ENCODE results near the gene SYNPO. TPM values are rescaled to one million over a fixed set of nuclear protein-coding genes. Genes with fewer than 3 reads are reported as not detected.
A peak's percentile ranks its signal among the peaks of the same experiment; 100 is the strongest.

The SYNPO gene
- total and polyA plus RNA-seq, 4 donors: 10.3 to 111 (median 42.4) TPM

DNA sequence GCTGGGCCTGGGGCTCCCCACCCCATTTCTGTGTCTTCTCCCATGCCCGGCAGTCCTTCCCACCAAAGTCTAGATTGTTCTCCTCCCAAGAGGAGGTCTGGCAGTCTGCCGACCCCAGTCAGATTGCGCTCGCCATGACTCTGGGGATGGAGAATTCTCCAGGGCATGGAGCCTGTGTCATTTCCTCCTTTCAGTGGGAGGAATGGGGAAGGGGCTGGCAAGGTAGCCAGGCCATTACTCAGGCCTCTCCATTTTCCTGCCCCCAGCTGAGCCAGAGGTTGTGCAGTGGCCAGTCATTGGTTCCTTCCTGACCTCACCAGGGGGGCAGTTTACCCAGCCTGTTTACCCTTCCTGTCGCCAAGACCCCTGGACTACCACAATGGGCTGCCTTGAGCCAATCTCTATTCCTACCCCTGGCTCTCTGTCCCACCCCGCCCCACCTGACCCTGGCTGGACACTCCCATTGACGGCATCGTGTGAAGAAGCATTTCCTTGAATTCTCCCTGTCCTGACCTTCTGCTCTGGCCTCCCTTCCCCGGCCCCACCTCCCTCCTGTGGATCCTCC lies 628 bp downstream of the SYNPO start:
- peak overlapping the region; percentile 86 to 94 for H3K27ac ChIP-seq (ENCODE audit: low read depth in 1 of 2, low read length in 1 of 2)
- DNase-seq: no peak
- H3K4me1 ChIP-seq (ENCODE audit: control insufficient read depth in 5 of 5, insufficient read depth in 5 of 5, low read length in 5 of 5): peaks cover 26 to 71% (median 49%) of the 10 kb centered on the region in 5 donors
- ATAC-seq (ENCODE audit: insufficient read depth, low FRiP score): peak; percentile 15
- WGBS, 2 donors: 46 to 71% methylated on average over 9 of the region's 9 CpGs
- peak overlapping the region in 1 of 2 donors; percentile 30 for H3K9ac ChIP-seq (ENCODE audit: insufficient read depth in 1 of 2, low read length in 2 of 2)
- H3K4me3 ChIP-seq: peak overlapping the region; percentile 11
- TF ChIP-seq, protein P1, sequence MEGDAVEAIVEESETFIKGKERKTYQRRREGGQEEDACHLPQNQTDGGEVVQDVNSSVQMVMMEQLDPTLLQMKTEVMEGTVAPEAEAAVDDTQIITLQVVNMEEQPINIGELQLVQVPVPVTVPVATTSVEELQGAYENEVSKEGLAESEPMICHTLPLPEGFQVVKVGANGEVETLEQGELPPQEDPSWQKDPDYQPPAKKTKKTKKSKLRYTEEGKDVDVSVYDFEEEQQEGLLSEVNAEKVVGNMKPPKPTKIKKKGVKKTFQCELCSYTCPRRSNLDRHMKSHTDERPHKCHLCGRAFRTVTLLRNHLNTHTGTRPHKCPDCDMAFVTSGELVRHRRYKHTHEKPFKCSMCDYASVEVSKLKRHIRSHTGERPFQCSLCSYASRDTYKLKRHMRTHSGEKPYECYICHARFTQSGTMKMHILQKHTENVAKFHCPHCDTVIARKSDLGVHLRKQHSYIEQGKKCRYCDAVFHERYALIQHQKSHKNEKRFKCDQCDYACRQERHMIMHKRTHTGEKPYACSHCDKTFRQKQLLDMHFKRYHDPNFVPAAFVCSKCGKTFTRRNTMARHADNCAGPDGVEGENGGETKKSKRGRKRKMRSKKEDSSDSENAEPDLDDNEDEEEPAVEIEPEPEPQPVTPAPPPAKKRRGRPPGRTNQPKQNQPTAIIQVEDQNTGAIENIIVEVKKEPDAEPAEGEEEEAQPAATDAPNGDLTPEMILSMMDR (IDR thresholded peaks at IDR 0.05; ENCODE audit: control extremely low read depth, extremely low read depth): no peak
- no peaks in the 10 kb centered on the region for H3K9me3 ChIP-seq (ENCODE audit: control insufficient read depth in 4 of 4, insufficient read depth in 3 of 4, low read length in 3 of 4)
- no peaks in the 10 kb centered on the region for H3K36me3 ChIP-seq (ENCODE audit: control insufficient read depth in 4 of 4, insufficient read depth in 4 of 4, low read length in 4 of 4)
- H3K27me3 ChIP-seq (ENCODE audit: control insufficient read depth in 3 of 3, insufficient read depth in 3 of 3, low read length in 2 of 3): no peaks in the 10 kb centered on the region

DNA sequence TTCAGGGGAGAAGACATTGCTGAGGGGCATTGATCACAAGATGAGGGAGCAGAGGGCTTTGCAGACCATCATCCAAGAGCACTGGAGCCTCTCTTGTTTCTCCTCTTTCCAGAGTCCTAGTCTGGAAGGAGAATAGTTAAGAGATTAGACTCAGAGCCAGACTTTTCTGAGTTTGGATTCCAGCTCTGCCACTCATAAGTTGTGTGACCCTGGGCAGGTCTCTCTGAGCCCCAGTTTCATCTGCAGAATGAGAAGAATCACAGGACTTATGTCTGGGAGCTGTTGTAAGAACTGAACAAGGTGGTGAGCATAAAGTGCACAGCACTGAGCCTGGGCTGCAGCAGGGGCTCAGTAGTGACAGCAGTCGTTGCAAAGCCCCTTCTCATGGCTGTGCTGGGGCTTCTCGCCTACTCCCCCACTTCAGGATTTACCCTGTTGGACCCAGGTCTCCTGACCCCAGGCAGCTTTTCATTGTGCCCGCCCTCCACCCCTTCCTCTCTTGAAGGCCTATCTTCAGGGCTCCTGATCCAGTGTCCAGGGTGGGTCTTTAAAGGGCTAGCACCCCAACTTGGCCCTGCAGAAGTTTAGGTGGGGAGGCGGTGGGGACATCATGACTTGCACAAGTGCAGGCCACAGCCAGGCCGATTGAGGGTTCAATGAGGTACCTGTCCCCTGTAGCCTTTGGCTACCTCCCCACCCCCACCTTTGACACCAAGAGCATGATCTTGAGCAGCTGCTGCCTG lies 1.5 kb downstream of the SYNPO start:
- Histone ChIP-seq H3K9ac (ENCODE audit: insufficient read depth in 1 of 2, low read length in 2 of 2) (no peak overlapping the region), H3K36me3 (ENCODE audit: control insufficient read depth in 4 of 4, insufficient read depth in 4 of 4, low read length in 4 of 4) (no peaks in the 10 kb centered on the region), H3K27ac (ENCODE audit: low read depth in 1 of 2, low read length in 1 of 2) (peak overlapping the region; percentile 86 to 94), H3K27me3 (ENCODE audit: control insufficient read depth in 3 of 3, insufficient read depth in 3 of 3, low read length in 2 of 3) (no peaks in the 10 kb centered on the region), H3K4me1 (ENCODE audit: control insufficient read depth in 5 of 5, insufficient read depth in 5 of 5, low read length in 5 of 5) (peaks cover 24 to 64% (median 49%) of the 10 kb centered on the region in 5 donors), H3K4me3 (no peak overlapping the region), H3K9me3 (ENCODE audit: control insufficient read depth in 4 of 4, insufficient read depth in 3 of 4, low read length in 3 of 4) (no peaks in the 10 kb centered on the region)
- ATAC-seq (ENCODE audit: insufficient read depth, low FRiP score) (no peak), DNase-seq (no peak)
- 65 to 86% methylated on average over 5 of the region's 5 CpGs for WGBS, 2 donors
- TF ChIP-seq, protein P1 (IDR thresholded peaks at IDR 0.05; ENCODE audit: control extremely low read depth, extremely low read depth): no peak

DNA sequence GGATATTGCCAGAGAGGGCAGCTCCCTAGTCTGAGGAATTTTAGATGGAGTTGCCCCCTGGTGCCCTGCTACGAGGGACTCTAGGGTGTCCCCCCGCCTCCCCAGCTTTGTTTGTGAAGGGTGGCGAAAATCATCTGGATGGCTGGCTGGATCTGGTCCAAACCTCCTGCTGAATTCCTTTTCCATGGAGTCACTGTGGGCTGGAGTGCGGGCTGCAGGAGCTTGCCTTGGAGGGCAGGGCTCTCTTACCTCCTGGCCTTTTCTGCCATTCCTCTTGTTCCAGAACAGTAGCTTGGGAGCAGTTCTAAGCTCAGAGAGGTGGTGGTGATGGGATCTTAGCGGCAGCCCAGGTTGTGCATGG lies 2.1 kb downstream of the SYNPO start:
- peak overlapping the region in 1 of 2 donors; percentile 35 for H3K9ac ChIP-seq (ENCODE audit: insufficient read depth in 1 of 2, low read length in 2 of 2)
- TF ChIP-seq, protein P1 (IDR thresholded peaks at IDR 0.05; ENCODE audit: control extremely low read depth, extremely low read depth): no peak
- H3K4me1 ChIP-seq (ENCODE audit: control insufficient read depth in 5 of 5, insufficient read depth in 5 of 5, low read length in 5 of 5): peaks cover 24 to 62% (median 52%) of the 10 kb centered on the region in 5 donors
- peak; percentile 10 for ATAC-seq (ENCODE audit: insufficient read depth, low FRiP score)
- no peaks in the 10 kb centered on the region for H3K36me3 ChIP-seq (ENCODE audit: control insufficient read depth in 4 of 4, insufficient read depth in 4 of 4, low read length in 4 of 4)
- DNase-seq: peak; percentile 86 to 91 (median 88)
- WGBS, 2 donors: 42 to 69% methylated on average over 5 of the region's 5 CpGs
- no peak overlapping the region for H3K4me3 ChIP-seq
- H3K27me3 ChIP-seq (ENCODE audit: control insufficient read depth in 3 of 3, insufficient read depth in 3 of 3, low read length in 2 of 3): no peaks in the 10 kb centered on the region
- H3K9me3 ChIP-seq (ENCODE audit: control insufficient read depth in 4 of 4, insufficient read depth in 3 of 4, low read length in 3 of 4): no peaks in the 10 kb centered on the region
- peak overlapping the region; percentile 86 to 94 for H3K27ac ChIP-seq (ENCODE audit: low read depth in 1 of 2, low read length in 1 of 2)

All from lung (tissue), 12 donors.